GM19099 (cell line): ENCODE results near the gene RALGPS1.

Experiments
- POLR2A ChIP-seq: IDR thresholded peaks from 3 replicates; pipeline ENCODE4 v1.6.1; 2011; ENCODE audit warnings: low read depth; ENCODE audit not compliant: insufficient read length; ENCODE audit errors: extremely low read depth

RALGPS1 gene

DNA sequence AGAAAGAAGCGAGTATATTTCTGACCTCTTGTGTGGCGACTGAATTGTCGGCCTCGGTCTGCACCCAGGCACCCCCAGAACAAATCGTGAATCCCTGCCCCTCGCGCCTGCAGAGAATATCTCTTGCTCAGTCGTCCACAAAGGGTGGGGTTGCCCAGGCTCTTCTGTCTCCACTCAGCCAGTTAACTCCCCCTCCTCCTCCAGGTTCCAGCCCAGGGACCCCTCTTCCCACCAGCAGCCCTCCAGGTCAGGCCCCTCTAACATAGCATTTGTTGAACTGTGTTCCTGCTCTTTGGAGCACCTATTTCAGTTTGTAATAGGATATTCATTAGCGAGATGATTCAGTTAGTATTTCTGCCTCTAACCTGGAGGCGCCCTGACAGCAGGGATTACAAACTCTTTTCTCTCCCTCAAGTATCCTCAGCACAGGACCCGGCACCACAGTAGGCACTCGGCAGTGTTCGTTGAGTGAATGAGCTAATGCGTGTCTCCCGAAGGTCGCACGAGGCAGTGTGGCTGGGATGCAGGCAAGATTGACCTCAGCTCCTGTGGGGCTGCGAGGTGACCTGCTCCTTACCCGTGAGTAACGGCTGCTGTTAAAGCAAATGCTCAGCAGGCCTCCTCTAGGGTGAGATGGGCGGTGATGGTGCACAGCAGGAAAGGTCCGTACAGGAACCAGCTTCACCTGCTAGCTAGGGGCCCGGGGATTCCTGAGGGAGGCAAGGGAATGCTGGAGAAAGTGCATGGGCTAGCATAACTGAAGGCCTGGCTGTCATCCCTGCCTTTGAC, 28.4 kb upstream of the RALGPS1 start:
- TF ChIP-seq POLR2A: no peak

DNA sequence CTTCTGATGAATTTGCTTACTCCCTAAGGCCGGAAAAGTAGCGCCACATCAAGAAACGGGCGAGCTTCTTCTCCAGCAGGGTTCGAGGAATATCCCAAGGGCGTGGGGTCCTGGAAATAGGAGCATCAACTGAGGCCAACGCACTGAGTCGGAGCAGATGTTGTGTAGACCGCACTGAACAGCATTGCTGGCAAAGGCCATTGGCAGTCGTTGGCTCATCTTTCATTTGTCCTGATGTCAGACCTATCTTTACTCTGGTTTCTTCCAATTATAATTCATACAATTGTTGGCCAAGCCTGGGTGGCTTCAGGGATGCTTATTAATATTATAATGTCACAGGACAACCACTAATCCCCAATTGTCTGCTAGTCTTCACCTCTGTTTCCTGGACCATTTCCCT, 27.7 kb upstream of the RALGPS1 start:
- TF ChIP-seq POLR2A: no peak

DNA sequence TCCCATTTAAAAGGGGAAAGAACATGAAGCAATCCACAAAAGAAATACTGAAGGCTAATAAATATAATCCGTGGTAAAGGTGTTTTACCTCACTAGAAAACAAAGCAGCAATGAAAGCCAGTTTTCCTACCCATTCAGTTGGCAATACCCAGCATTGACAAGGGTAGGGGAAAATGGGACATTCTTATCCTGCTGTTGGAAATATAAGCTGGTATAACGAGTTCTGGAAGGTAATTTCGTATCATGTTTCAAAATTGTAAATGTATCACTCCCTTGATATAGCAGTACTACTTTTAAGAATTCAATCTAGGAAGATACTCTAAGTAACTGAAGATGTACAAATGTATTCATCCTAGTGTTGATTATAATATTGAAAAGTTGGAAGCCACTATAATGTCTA, 22.9 kb upstream of the RALGPS1 start:
- no peak for TF ChIP-seq POLR2A

DNA sequence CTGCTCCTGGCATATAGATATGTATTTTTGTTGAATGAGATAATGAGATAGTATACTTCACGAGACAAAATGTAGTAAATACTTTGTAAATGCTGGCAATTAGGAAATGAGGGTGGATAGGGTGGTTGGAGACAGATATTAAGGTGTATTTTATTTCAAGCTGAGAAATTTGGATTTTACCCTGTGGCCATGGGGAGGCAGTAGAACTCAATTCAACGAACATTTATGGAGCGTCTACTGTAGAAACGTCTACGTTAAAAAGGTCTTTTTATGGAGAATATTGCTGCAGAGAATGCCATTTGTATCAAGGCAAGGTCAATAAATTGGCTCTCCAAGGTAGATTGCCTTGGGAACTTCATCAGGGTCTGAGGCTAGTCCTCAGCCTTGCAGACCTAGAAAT, 21.5 kb upstream of the RALGPS1 start:
- TF ChIP-seq POLR2A: no peak

DNA sequence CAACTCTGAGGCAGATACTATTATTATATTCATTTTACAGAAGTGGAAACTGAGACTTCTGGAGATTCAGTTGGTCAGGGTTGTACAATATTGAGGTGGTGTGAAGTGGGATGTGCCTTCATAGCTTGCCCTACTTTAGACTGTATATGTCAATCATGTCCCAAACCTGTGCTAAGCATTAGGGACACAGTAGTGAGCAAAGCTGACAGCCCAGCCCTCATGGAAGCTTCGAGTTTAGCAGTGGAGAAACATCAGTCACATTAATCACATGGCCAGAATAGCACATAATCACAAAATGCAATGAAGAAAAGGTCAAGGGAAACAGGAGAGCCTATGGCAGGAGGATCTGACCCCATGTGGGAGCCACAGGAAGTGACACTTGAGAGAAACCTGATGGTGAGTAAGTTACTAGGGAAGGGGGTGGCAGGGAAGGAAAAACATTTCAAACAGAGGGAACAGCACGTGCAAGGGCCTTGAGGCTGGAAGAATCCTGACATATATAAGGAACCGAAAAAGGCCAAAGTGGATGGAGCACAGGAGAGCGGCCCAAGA, 20.5 kb upstream of the RALGPS1 start:
- TF ChIP-seq POLR2A: no peak

GRCh38 chr9:126902210-126902609, 12.4 kb upstream of the RALGPS1 start:
- TF ChIP-seq POLR2A: no peak

- no peak for TF ChIP-seq POLR2A
Observed at GRCh38 chr9:126904586-126904985, 10.0 kb upstream of the RALGPS1 start.

DNA sequence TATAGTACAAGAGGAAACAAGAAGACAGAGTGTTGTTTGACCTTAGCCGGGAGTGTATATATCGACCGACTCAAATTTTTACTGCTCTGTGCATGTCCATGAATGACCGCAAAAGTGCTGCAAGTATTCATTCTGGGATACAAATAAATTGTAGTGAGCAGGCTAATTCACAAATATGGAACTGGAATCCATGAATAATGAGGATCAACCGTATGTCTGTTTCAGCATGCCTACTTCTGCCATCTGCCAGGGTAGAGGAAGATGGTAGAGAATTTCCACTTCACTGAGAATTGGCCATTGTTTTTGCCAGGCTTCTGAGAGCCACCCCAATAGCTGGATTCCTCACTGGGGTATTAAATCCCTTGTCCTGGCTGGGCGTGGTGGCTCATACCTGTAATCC, 8.5 kb upstream of the RALGPS1 start:
- TF ChIP-seq POLR2A: no peak

DNA sequence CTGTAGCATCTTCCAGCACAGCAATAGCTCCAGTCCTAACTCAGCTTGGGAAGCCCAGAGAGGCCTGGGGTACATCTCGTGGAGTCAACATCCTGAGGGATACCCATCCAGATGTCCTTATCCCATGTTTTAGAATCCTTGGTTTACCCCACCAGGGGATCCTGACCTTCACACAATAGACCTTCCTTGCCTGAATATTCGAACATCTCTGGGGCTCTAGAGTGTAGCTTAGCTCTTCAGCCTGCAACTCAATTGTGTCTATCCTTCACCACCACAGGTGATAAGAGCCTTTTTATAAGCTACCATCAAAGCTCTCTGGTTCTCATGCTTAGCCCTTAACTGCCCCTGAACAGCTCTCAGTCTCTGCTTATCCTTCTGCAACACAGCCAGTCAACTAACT, 7.5 kb upstream of the RALGPS1 start:
- TF ChIP-seq POLR2A: no peak

DNA sequence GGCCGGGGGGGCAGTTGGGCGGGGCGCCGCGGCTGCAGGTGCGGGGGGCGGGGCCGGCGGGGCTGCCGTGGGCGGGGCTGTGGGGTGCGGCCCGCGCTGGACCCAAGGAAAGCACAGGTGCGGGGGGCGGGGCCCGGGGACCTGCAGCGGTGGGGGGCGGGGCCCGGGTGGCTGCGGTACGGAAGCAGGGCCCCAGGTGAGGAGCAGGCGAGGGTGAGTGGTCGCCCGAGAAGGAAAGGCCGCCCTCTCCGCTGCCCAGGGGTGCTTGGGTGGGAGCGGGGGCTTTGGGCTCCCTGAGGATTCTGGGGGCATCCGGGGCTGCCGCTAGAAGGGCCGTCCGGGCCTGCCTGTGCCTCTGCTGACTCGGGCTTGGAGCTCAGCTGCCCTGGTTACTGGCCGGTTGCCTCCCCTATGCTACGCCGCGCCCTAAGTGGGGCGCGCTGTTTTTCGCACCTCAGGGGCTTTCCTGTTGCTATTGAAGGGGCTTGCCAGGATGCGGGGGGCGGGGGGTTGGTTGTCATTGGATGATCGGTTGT, 767 bp downstream of the RALGPS1 start:
- TF ChIP-seq POLR2A: no peak

GRCh38 chr9:126915846-126916543, 1.4 kb downstream of the RALGPS1 start:
- no peak for TF ChIP-seq POLR2A

GRCh38 chr9:126916909-126917308, 2.3 kb downstream of the RALGPS1 start:
- no peak for TF ChIP-seq POLR2A

- TF ChIP-seq POLR2A: no peak
Observed at GRCh38 chr9:126919193-126919592, 4.6 kb downstream of the RALGPS1 start.

GRCh38 chr9:126925876-126926275, 11.3 kb downstream of the RALGPS1 start:
- no peak for TF ChIP-seq POLR2A

DNA sequence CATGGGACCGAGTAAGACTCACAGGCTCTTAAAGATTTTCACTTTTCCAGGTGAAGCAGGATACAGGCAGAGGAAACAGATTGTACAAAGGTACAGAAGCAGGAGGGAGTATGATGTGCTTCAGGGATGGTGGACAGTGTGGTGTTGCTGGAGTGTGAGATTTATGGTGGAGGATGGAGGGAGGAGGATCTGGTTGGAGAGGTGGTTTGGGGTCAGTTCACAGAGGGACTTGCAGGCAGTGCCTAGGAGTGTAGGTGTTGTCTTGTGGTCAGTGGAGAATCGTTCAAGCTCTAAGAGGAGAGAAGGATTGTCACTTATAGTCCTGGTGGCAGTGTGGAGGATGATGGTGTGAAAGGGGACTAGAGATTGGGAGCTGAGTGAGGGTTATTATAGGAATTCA, 11.8 kb downstream of the RALGPS1 start:
- no peak for TF ChIP-seq POLR2A

GRCh38 chr9:126927419-126927818, 12.8 kb downstream of the RALGPS1 start:
- no peak for TF ChIP-seq POLR2A
